Measurements from ENCODE around the gene ZCCHC4.
"Not testable (repeated sequence)": the region's sequence is repeated elsewhere in the genome, so short reads cannot be mapped to it uniquely, and the experiment has no call there.

The ZCCHC4 gene

DNA sequence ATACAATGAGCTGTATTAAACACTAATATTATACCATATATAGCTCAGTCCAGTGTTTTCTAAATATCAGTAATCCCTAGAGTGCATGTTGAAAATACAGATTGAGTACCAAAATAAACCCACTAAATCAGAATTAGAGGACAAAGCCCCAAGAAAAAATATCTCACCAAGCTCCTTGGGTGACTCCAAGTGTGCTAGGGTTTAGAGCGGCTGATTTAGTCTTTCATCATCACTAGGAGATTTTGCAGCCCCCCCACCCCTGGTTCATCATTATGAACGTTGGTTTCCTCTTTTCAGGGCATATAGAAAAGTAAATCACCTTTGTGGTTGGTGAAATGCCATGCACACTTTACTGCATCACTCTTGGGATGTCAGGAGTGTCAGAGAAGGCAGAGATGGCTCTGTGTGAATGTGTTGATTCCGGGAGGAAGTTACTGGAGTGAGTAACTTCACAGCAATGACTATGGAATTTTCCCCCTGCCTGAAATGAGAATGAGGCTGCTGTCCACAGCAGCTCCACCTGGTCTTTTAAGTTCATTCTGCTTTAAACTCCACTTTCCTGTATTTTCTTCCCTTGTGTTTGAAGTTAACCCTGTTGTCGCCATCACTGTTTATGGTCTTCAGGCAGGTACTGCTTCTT, 39.3 kb downstream of the ZCCHC4 start:
- WGBS (ENCODE audit: insufficient coverage, insufficient read length), result no CpG with 5 or more reads among the region's 4 CpGs
- no peaks in the 10 kb centered on the region for H3K27me3 ChIP-seq (ENCODE audit: control insufficient read depth, insufficient read depth, low read length)
- DNase-seq (ENCODE audit: low read depth, low spot score), result no peak
- no peaks in the 10 kb centered on the region for H3K36me3 ChIP-seq (ENCODE audit: control insufficient read depth, insufficient read depth, low read length)
- H3K4me3 ChIP-seq (ENCODE audit: low read length), result no peak overlapping the region
- H3K4me1 ChIP-seq (ENCODE audit: control insufficient read depth, insufficient read depth, low read length), result no peaks in the 10 kb centered on the region
- no peaks in the 10 kb centered on the region for H3K9me3 ChIP-seq (ENCODE audit: control insufficient read depth, insufficient read depth, low read length)
- H3K27ac ChIP-seq (ENCODE audit: low read length), result no peak overlapping the region

GRCh38 chr4:25356068-25356467, 43.5 kb downstream of the ZCCHC4 start:
- no peak overlapping the region for H3K4me3 ChIP-seq (ENCODE audit: low read length)
- DNase-seq (ENCODE audit: low read depth, low spot score), result no peak

DNA sequence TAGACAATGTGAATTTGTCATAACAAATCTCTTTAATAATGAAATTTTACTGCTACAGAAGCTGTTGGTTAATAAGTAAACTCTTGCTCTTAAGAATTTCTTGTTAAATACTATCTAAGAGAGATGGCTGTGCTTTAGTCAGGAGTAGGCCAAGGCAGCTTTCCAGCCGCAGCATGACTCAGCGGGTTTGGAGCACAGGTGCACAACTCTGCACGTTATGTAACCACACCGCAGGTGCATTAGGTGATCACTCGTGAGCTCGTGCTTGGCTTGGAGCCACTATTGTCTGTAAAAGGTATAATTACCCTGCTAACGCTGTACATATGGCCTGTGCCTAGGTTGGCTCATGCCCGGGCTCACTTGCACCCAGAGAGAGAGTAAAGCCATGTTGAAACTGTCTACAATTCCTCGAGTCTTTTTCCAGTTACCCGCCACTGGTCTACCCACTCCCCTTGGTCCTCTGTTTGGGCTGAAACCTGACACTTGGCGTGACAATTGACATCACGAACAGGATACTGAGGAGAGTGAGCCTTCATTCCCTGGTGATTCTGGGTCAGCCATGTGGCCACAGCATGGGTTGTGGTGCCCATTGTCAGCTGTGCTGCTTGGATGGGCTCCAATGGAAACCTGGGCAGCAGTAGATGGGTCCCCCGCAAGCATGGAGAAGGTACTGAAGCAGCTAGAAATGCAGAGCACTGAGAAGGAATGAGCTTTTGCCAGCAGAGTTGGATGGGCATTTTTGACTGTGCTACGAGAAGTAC, 46.1 kb downstream of the ZCCHC4 start:
- H3K27me3 ChIP-seq (ENCODE audit: control insufficient read depth, insufficient read depth, low read length), result no peaks in the 10 kb centered on the region
- no peak for DNase-seq (ENCODE audit: low read depth, low spot score)
- H3K36me3 ChIP-seq (ENCODE audit: control insufficient read depth, insufficient read depth, low read length), result no peaks in the 10 kb centered on the region
- no CpG with 5 or more reads among the region's 14 CpGs for WGBS (ENCODE audit: insufficient coverage, insufficient read length)
- H3K9me3 ChIP-seq (ENCODE audit: control insufficient read depth, insufficient read depth, low read length), result no peaks in the 10 kb centered on the region; the same call in 1 of the 2 replicates
- H3K27ac ChIP-seq (ENCODE audit: low read length), result no peak overlapping the region
- no peaks in the 10 kb centered on the region for H3K4me1 ChIP-seq (ENCODE audit: control insufficient read depth, insufficient read depth, low read length)
- no peak overlapping the region for H3K4me3 ChIP-seq (ENCODE audit: low read length)

More at GRCh38 chr4:25356068-25356467, 43.5 kb downstream of the ZCCHC4 start:
- no peaks in the 10 kb centered on the region for H3K9me3 ChIP-seq (ENCODE audit: control insufficient read depth, insufficient read depth, low read length)
- no peak overlapping the region for H3K27ac ChIP-seq (ENCODE audit: low read length)
- H3K27me3 ChIP-seq (ENCODE audit: control insufficient read depth, insufficient read depth, low read length), result no peaks in the 10 kb centered on the region
- WGBS (ENCODE audit: insufficient coverage, insufficient read length), result no CpG with 5 or more reads among the region's 2 CpGs
- no peaks in the 10 kb centered on the region for H3K36me3 ChIP-seq (ENCODE audit: control insufficient read depth, insufficient read depth, low read length)
- no peaks in the 10 kb centered on the region for H3K4me1 ChIP-seq (ENCODE audit: control insufficient read depth, insufficient read depth, low read length)

GRCh38 chr4:25361253-25361652, 48.7 kb downstream of the ZCCHC4 start:
- no peak for DNase-seq (ENCODE audit: low read depth, low spot score)
- no CpG with 5 or more reads among the region's 9 CpGs for WGBS (ENCODE audit: insufficient coverage, insufficient read length)
- no peaks in the 10 kb centered on the region for H3K27me3 ChIP-seq (ENCODE audit: control insufficient read depth, insufficient read depth, low read length)
- H3K9me3 ChIP-seq (ENCODE audit: control insufficient read depth, insufficient read depth, low read length), result no peaks in the 10 kb centered on the region; the same call in 1 of the 2 replicates
- H3K36me3 ChIP-seq (ENCODE audit: control insufficient read depth, insufficient read depth, low read length), result no peaks in the 10 kb centered on the region
- H3K4me1 ChIP-seq (ENCODE audit: control insufficient read depth, insufficient read depth, low read length), result no peaks in the 10 kb centered on the region
- no peak overlapping the region for H3K4me3 ChIP-seq (ENCODE audit: low read length)
- no peak overlapping the region for H3K27ac ChIP-seq (ENCODE audit: low read length)

GRCh38 chr4:25367004-25367621, 54.5 kb downstream of the ZCCHC4 start:
- H3K27me3 ChIP-seq (ENCODE audit: control insufficient read depth, insufficient read depth, low read length), result no peaks in the 10 kb centered on the region
- WGBS (ENCODE audit: insufficient coverage, insufficient read length), result no CpG with 5 or more reads among the region's 2 CpGs
- no peak overlapping the region for H3K4me3 ChIP-seq (ENCODE audit: low read length)
- no peak overlapping the region for H3K27ac ChIP-seq (ENCODE audit: low read length)
- H3K9me3 ChIP-seq (ENCODE audit: control insufficient read depth, insufficient read depth, low read length), result no peaks in the 10 kb centered on the region
- no peak for DNase-seq (ENCODE audit: low read depth, low spot score)
- no peaks in the 10 kb centered on the region; the same call in 1 of the 2 replicates for H3K36me3 ChIP-seq (ENCODE audit: control insufficient read depth, insufficient read depth, low read length)
- no peaks in the 10 kb centered on the region; the same call in 1 of the 2 replicates for H3K4me1 ChIP-seq (ENCODE audit: control insufficient read depth, insufficient read depth, low read length)

DNA sequence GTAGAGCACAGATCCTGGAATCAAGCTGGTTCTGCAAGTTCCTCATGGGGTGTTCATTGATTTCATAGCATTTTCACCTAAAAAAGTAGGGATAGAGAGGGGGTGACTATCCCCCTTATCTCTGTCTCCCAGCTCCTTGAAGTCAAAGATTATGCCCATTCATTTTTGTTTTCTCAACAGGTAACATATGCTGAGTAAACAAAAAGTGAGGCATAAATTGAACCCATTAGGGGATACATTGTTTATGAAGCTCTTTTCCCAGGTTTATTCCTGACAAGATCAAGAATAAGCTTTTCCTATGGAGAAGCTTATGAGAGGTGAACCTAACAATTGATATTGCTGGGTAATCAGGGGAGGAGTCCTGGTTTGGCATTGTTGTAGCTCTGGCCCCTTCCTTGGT, 55.3 kb downstream of the ZCCHC4 start:
- H3K36me3 ChIP-seq (ENCODE audit: control insufficient read depth, insufficient read depth, low read length), result no peaks in the 10 kb centered on the region; the same call in 1 of the 2 replicates
- no peaks in the 10 kb centered on the region for H3K9me3 ChIP-seq (ENCODE audit: control insufficient read depth, insufficient read depth, low read length)
- no peaks in the 10 kb centered on the region; the same call in 1 of the 2 replicates for H3K4me1 ChIP-seq (ENCODE audit: control insufficient read depth, insufficient read depth, low read length)
- DNase-seq (ENCODE audit: low read depth, low spot score), result no peak
- no peak overlapping the region for H3K27ac ChIP-seq (ENCODE audit: low read length)
- no peaks in the 10 kb centered on the region for H3K27me3 ChIP-seq (ENCODE audit: control insufficient read depth, insufficient read depth, low read length)
- no peak overlapping the region for H3K4me3 ChIP-seq (ENCODE audit: low read length)

DNA sequence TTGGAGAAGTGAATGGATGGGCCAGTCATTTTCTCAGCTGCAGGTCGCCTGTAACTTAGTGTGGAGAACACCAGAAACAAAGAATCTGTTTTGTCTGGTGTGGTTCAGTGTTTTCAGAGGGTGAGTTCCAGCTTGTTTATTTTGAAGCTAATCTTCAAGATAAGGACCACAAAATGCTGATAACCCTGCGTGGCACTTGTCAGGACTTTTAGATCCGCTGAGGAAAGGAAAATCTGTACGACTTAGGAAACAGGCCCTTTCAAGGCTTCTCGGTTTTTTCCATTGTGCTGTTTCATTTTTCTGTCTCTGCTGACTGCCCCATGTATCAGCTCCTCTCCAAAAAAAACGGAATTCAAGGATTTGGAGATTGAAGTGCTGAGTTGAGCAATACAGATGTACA, 55.7 kb downstream of the ZCCHC4 start:
- Histone ChIP-seq H3K36me3 (ENCODE audit: control insufficient read depth, insufficient read depth, low read length) (no peaks in the 10 kb centered on the region; the same call in 1 of the 2 replicates), H3K27me3 (ENCODE audit: control insufficient read depth, insufficient read depth, low read length) (no peaks in the 10 kb centered on the region), H3K27ac (ENCODE audit: low read length) (no peak overlapping the region), H3K9me3 (ENCODE audit: control insufficient read depth, insufficient read depth, low read length) (no peaks in the 10 kb centered on the region), H3K4me3 (ENCODE audit: low read length) (no peak overlapping the region), H3K4me1 (ENCODE audit: control insufficient read depth, insufficient read depth, low read length) (no peaks in the 10 kb centered on the region; the same call in 1 of the 2 replicates)
- DNase-seq (ENCODE audit: low read depth, low spot score), result no peak
- no CpG with 5 or more reads among the region's 6 CpGs for WGBS (ENCODE audit: insufficient coverage, insufficient read length)

- H3K27me3 ChIP-seq (ENCODE audit: control insufficient read depth, insufficient read depth, low read length), result no peaks in the 10 kb centered on the region
- no CpG with 5 or more reads among the region's 2 CpGs for WGBS (ENCODE audit: insufficient coverage, insufficient read length)
- H3K36me3 ChIP-seq (ENCODE audit: control insufficient read depth, insufficient read depth, low read length), result no peaks in the 10 kb centered on the region; the same call in 1 of the 2 replicates
- H3K4me3 ChIP-seq (ENCODE audit: low read length), result no peak overlapping the region
- no peak overlapping the region for H3K27ac ChIP-seq (ENCODE audit: low read length)
- no peaks in the 10 kb centered on the region; the same call in 1 of the 2 replicates for H3K4me1 ChIP-seq (ENCODE audit: control insufficient read depth, insufficient read depth, low read length)
- no peak for DNase-seq (ENCODE audit: low read depth, low spot score)
- no peaks in the 10 kb centered on the region for H3K9me3 ChIP-seq (ENCODE audit: control insufficient read depth, insufficient read depth, low read length)
Observed at GRCh38 chr4:25370242-25370641, 57.7 kb downstream of the ZCCHC4 start.

DNA sequence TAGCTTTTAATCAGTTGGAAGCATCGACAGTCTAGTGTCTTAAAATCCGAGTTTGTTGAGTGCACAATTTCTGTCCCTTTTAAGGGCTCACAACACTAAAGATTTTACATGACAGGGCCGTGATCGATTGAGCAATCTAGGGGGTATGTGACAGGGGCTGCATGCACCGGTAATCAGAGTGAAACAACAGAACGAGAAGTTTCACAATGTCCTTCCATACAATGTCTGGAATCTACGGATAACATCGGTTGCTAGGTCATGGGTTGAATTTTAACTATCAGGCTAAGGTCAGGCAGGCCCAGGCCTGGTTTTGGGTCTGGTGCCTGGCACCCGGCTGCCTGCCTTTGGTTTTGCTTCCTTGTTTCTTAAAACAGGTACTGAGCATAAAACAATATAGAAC, 60.0 kb downstream of the ZCCHC4 start:
- H3K36me3 ChIP-seq (ENCODE audit: control insufficient read depth, insufficient read depth, low read length); H3K27me3 ChIP-seq (ENCODE audit: control insufficient read depth, insufficient read depth, low read length); H3K27ac ChIP-seq (ENCODE audit: low read length); H3K4me1 ChIP-seq (ENCODE audit: control insufficient read depth, insufficient read depth, low read length); H3K9me3 ChIP-seq (ENCODE audit: control insufficient read depth, insufficient read depth, low read length); H3K4me3 ChIP-seq (ENCODE audit: low read length); DNase-seq (ENCODE audit: low read depth, low spot score): not testable (repeated sequence)
- no CpG with 5 or more reads among the region's 9 CpGs for WGBS (ENCODE audit: insufficient coverage, insufficient read length)

GRCh38 chr4:25376754-25377571, 64.4 kb downstream of the ZCCHC4 start, which contains the start of gene ANAPC4:
Gene ANAPC4 (plus strand): TSS chr4:25377263. CDS start chr4:25377428, 165 bp downstream.
- no peaks in the 10 kb centered on the region for H3K9me3 ChIP-seq (ENCODE audit: control insufficient read depth, insufficient read depth, low read length)
- no peaks in the 10 kb centered on the region for H3K4me1 ChIP-seq (ENCODE audit: control insufficient read depth, insufficient read depth, low read length)
- DNase-seq (ENCODE audit: low read depth, low spot score), result peak; percentile 72
- WGBS (ENCODE audit: insufficient coverage, insufficient read length), result no CpG with 5 or more reads among the region's 74 CpGs
- H3K27me3 ChIP-seq (ENCODE audit: control insufficient read depth, insufficient read depth, low read length), result no peaks in the 10 kb centered on the region
- peaks cover 6% of the 10 kb centered on the region; the same call in 1 of the 2 replicates for H3K36me3 ChIP-seq (ENCODE audit: control insufficient read depth, insufficient read depth, low read length)
- peak within 1 kb of the TSS; percentile 71 for H3K4me3 ChIP-seq (ENCODE audit: low read length)
- H3K27ac ChIP-seq (ENCODE audit: low read length), result no peak within 1 kb of the TSS

Data from iPS DF 6.9 (cell line).